Measurements from ENCODE around the gene MECP2.

GRCh38 chrX:154050113-154050495, 47.4 kb downstream of the MECP2 start:
- TF ChIP-seq SUZ12 (IDR thresholded peaks at IDR 0.05; ENCODE audit: extremely low read depth, insufficient read depth, insufficient read length), result no peak
- no peak for TF ChIP-seq ZNF274 (IDR thresholded peaks at IDR 0.05; ENCODE audit: low read depth, low read length)
- no peak for TF ChIP-seq YY1 (IDR thresholded peaks at IDR 0.05; ENCODE audit: insufficient read depth, insufficient read length)

Measured in NT2/D1 (cell line).